H9 (cell line): ENCODE results near the gene LDB3. TPM values are rescaled to one million over a fixed set of nuclear protein-coding genes. Genes with fewer than 3 reads are reported as not detected.

Experiments
- DNase-seq: peaks from one replicate; pipeline ENCODE4 v3.0.0-alpha.2; 2017
- H2AFZ ChIP-seq: one replicate; pipeline ENCODE4 v1.6.1; 2013; ENCODE audit warnings: mild to moderate bottlenecking, low read length, control low read depth, moderate library complexity
- H2AK5ac ChIP-seq: 2 replicates; pipeline ENCODE4 v1.6.1; 2013; ENCODE audit warnings: low read length, control low read depth, mixed read lengths; ENCODE audit not compliant: insufficient read length
- H2BK120ac ChIP-seq: one replicate; pipeline ENCODE4 v1.6.1; 2013; ENCODE audit warnings: low read depth, mild to moderate bottlenecking, low read length, control low read depth, inconsistent platforms; ENCODE audit not compliant: poor library complexity, severe bottlenecking
- H2BK12ac ChIP-seq: 2 replicates; pipeline ENCODE4 v1.6.1; 2013; ENCODE audit warnings: low read length, control low read depth, mixed read lengths, low read depth; ENCODE audit not compliant: insufficient read length
- H2BK15ac ChIP-seq: 2 replicates; pipeline ENCODE4 v1.6.1; 2013; ENCODE audit warnings: low read depth, low read length, control low read depth
- H2BK20ac ChIP-seq: one replicate; pipeline ENCODE4 v1.6.1; 2013; ENCODE audit warnings: low read depth, mild to moderate bottlenecking, low read length, control low read depth, inconsistent platforms; ENCODE audit not compliant: poor library complexity, severe bottlenecking
- H2BK5ac ChIP-seq: 2 replicates; pipeline ENCODE4 v1.6.1; 2013; ENCODE audit warnings: low read length, control low read depth, mixed read lengths; ENCODE audit not compliant: insufficient read length
- H3K14ac ChIP-seq: 2 replicates; pipeline ENCODE4 v1.6.1; 2013; ENCODE audit warnings: low read length, control low read depth; ENCODE audit not compliant: insufficient read depth
- H3K18ac ChIP-seq: 2 replicates; pipeline ENCODE4 v1.6.1; 2013; ENCODE audit warnings: low read depth, mild to moderate bottlenecking, mixed read lengths, low read length, control low read depth; ENCODE audit not compliant: insufficient read length
- H3K23ac ChIP-seq: 2 replicates; pipeline ENCODE4 v1.6.1; 2013; ENCODE audit warnings: low read length, control low read depth, mixed read lengths, low read depth; ENCODE audit not compliant: insufficient read length
- H3K23me2 ChIP-seq: 2 replicates; pipeline ENCODE4 v1.6.1; 2013; ENCODE audit warnings: low read depth, mild to moderate bottlenecking, mixed read lengths, low read length, control low read depth; ENCODE audit not compliant: insufficient read length, poor library complexity, severe bottlenecking
- H3K27ac ChIP-seq: 2 replicates; pipeline ENCODE4 v1.5.1; 2013; ENCODE audit warnings: low read length, control low read depth, mixed read lengths, low read depth; ENCODE audit not compliant: insufficient read length
- H3K27me3 ChIP-seq: 2 replicates; pipeline ENCODE4 v1.6.1; 2013; ENCODE audit warnings: low read length, control low read depth, inconsistent platforms; ENCODE audit not compliant: insufficient read depth
- H3K4ac ChIP-seq: 2 replicates; pipeline ENCODE4 v1.6.1; 2013; ENCODE audit warnings: low read depth, mild to moderate bottlenecking, control low read depth, inconsistent platforms, low read length, moderate library complexity
- H3K4me1 ChIP-seq: 2 replicates; pipeline ENCODE4 v1.6.1; 2013; ENCODE audit warnings: low read length, control low read depth, inconsistent platforms; ENCODE audit not compliant: insufficient read depth
- H3K4me2 ChIP-seq: 2 replicates; pipeline ENCODE4 v1.6.1; 2013; ENCODE audit warnings: low read length, control low read depth, mixed read lengths; ENCODE audit not compliant: insufficient read length, insufficient read depth
- H3K56ac ChIP-seq: 2 replicates; pipeline ENCODE4 v1.6.1; 2013; ENCODE audit warnings: low read depth, mild to moderate bottlenecking, mixed read lengths, low read length, control low read depth; ENCODE audit not compliant: insufficient read length
- H3K79me1 ChIP-seq: 2 replicates; pipeline ENCODE4 v1.6.1; 2013; ENCODE audit warnings: low read depth, mild to moderate bottlenecking, moderate library complexity, low read length, control low read depth, inconsistent platforms; ENCODE audit not compliant: insufficient read depth, poor library complexity, severe bottlenecking
- H3K79me2 ChIP-seq: 2 replicates; pipeline ENCODE4 v1.6.1; 2013; ENCODE audit warnings: low read length, control low read depth, inconsistent platforms; ENCODE audit not compliant: insufficient read depth
- H3K9ac ChIP-seq: 2 replicates; pipeline ENCODE4 v1.6.1; 2013; ENCODE audit warnings: low read length, control low read depth, mixed read lengths; ENCODE audit not compliant: insufficient read length; ENCODE audit errors: extremely low read depth
- H3K9me3 ChIP-seq: one replicate; pipeline ENCODE4 v1.6.1; 2013; ENCODE audit warnings: low read depth, low read length, inconsistent platforms; ENCODE audit not compliant: control insufficient read depth
- H3T11ph ChIP-seq: one replicate; pipeline ENCODE4 v1.6.1; 2013; ENCODE audit warnings: mild to moderate bottlenecking, low read length, control low read depth, inconsistent platforms
- H4K20me1 ChIP-seq: one replicate; pipeline ENCODE4 v1.6.1; 2013; ENCODE audit not compliant: control insufficient read depth, insufficient read length, insufficient read depth
- H4K5ac ChIP-seq: 2 replicates; pipeline ENCODE4 v1.6.1; 2013; ENCODE audit warnings: low read depth, mild to moderate bottlenecking, mixed read lengths, low read length, control low read depth; ENCODE audit not compliant: insufficient read length
- H4K8ac ChIP-seq: replicated peaks from 2 replicates; pipeline ENCODE4 v1.6.1; 2013; ENCODE audit warnings: low read length, control low read depth, mixed read lengths, low read depth; ENCODE audit not compliant: insufficient read length
- H4K91ac ChIP-seq: 2 replicates; pipeline ENCODE4 v1.6.1; 2013; ENCODE audit warnings: low read depth, mild to moderate bottlenecking, moderate library complexity, mixed read lengths, low read length, control low read depth; ENCODE audit not compliant: insufficient read length
- H3K27ac Mint-ChIP-seq, 3 experiments: 2 replicates in 2 of 3; 3 replicates in 1 of 3; pipeline ENCODE4 v1.8.0; 2020 to 2021; ENCODE audit warnings: mixed read lengths in 3 of 3, mild to moderate bottlenecking in 1 of 3, moderate library complexity in 1 of 3
- H3K27me3 Mint-ChIP-seq: 2 replicates; pipeline ENCODE4 v1.8.0; 2021; ENCODE audit warnings: low read depth, mild to moderate bottlenecking, moderate library complexity, mixed read lengths
- H3K36me3 Mint-ChIP-seq, 3 experiments: 2 replicates in 2 of 3; 3 replicates in 1 of 3; pipeline ENCODE4 v1.8.0; 2020 to 2021; ENCODE audit warnings: low read depth in 3 of 3, mixed read lengths in 3 of 3; ENCODE audit not compliant: insufficient read depth in 1 of 3
- H3K4me1 Mint-ChIP-seq, 2 experiments: 2 replicates each; pipeline ENCODE4 v1.8.0; 2020; ENCODE audit warnings: mixed read lengths in 2 of 2
- H3K4me3 Mint-ChIP-seq, 2 experiments: 2 replicates in 1 of 2; 3 replicates in 1 of 2; pipeline ENCODE4 v1.8.0; 2020 to 2021; ENCODE audit warnings: mild to moderate bottlenecking in 2 of 2, mixed read lengths in 2 of 2, moderate library complexity in 1 of 2
- H3K9me3 Mint-ChIP-seq, 2 experiments: 2 replicates in 1 of 2; 3 replicates in 1 of 2; pipeline ENCODE4 v1.8.0; 2020; ENCODE audit warnings: mild to moderate bottlenecking in 2 of 2, mixed read lengths in 2 of 2, moderate library complexity in 1 of 2
- CTCF ChIP-seq: fragments of 200-600 bp; sonication (generic); conservative IDR thresholded peaks from 3 replicates; pipeline ENCODE4 v1.8.0; 2021; ENCODE audit warnings: antibody characterized with exemption, mild to moderate bottlenecking
- WGBS: extraction: QIAGEN DNeasy Blood & Tissue Kit; methylation state at CpG from one replicate; pipeline ENCODE4 v1.1.7; 2013; ENCODE audit warnings: missing lambda C conversion rate, low lambda C conversion rate, mixed read lengths; ENCODE audit not compliant: insufficient read length; ENCODE audit errors: extremely low coverage; 5-methylcytosine and 5-hydroxymethylcytosine counted together
- total RNA-seq: library from RNA; stranded (reverse); gene quantifications from 2 replicates; pipeline ENCODE4 v1.2.1, GENCODE V29; 2021

Gene LDB3
- total RNA-seq, 1 experiment from 2014 or later, result 0.17 TPM

DNA sequence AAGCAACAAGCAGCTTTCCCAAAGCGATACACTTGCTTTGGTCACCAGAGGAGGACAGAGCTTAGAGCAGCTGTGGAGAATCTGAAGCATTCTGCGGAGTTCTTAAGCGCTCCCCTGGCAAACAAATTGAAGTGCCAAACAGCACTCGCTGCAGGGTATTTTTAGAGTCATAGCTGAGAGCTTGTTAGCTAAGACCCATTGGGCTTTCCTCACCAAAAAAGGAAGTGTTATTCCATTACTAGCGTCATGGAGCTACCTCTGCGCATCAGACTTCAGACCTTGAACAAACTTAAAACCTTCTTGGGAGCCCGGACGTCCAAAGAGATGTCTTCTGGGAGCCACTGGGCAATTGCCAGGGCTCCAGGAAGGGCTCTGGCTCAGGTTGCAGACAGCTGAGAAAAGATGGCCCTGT is 65.0 kb downstream of the LDB3 start:
- H3K56ac ChIP-seq, result no peak overlapping the region
- H3K27me3 ChIP-seq, result no peaks in the 10 kb centered on the region
- Mint-ChIP-seq H3K36me3 (no peaks in the 10 kb centered on the region), H3K27me3 (peaks cover 3% of the 10 kb centered on the region; the same call in 1 of the 2 replicates), H3K4me3 (no peak overlapping the region), H3K4me1 (peaks cover 10 to 22% of the 10 kb centered on the region in 2 experiments), H3K9me3 (no peaks in the 10 kb centered on the region), H3K27ac (no peak overlapping the region)
- no peak overlapping the region for H3K18ac ChIP-seq
- H2BK12ac ChIP-seq, result no peak overlapping the region
- H3K79me2 ChIP-seq, result no peaks in the 10 kb centered on the region
- H2BK20ac ChIP-seq, result no peak overlapping the region
- no peak for DNase-seq
- no peak overlapping the region for H2BK120ac ChIP-seq
- no peaks in the 10 kb centered on the region for H3K23me2 ChIP-seq
- H3K4me2 ChIP-seq, result no peak overlapping the region
- no peak overlapping the region for H2AFZ ChIP-seq
- H3K4ac ChIP-seq, result no peak overlapping the region
- no peak overlapping the region for H2AK5ac ChIP-seq
- H4K8ac ChIP-seq, result no peak overlapping the region
- H3K23ac ChIP-seq, result no peak overlapping the region
- WGBS, result no CpG with 5 or more reads among the region's 8 CpGs
- H4K20me1 ChIP-seq, result no peaks in the 10 kb centered on the region
- H3K27ac ChIP-seq, result no peak overlapping the region
- TF ChIP-seq CTCF, result no peak
- H3K9me3 ChIP-seq, result no peaks in the 10 kb centered on the region
- no peak overlapping the region for H3K14ac ChIP-seq
- H4K91ac ChIP-seq, result no peak overlapping the region
- H3K79me1 ChIP-seq, result no peaks in the 10 kb centered on the region
- H4K5ac ChIP-seq, result no peak overlapping the region
- no peak overlapping the region for H3K9ac ChIP-seq
- no peak overlapping the region for H3T11ph ChIP-seq
- H2BK5ac ChIP-seq, result no peak overlapping the region
- peaks cover 2% of the 10 kb centered on the region; the same call in 1 of the 2 replicates for H3K4me1 ChIP-seq
- no peak overlapping the region for H2BK15ac ChIP-seq
